CD14-positive monocyte (primary cell): ENCODE results near the gene COG6. TPM values are rescaled to one million over a fixed set of nuclear protein-coding genes. Genes with fewer than 3 reads are reported as not detected.

Experiments used
- DNase-seq, 3 donors: peaks; one replicate each; pipeline ENCODE4 v3.0.0-alpha.2; 2011 to 2022
- H2AFZ ChIP-seq: 2 replicates; pipeline ENCODE4 v1.6.0; 2012; ENCODE audit warnings: mild to moderate bottlenecking, low read depth, low read length, inconsistent platforms; ENCODE audit not compliant: insufficient read depth, poor library complexity, severe bottlenecking
- H3K27ac ChIP-seq, 2 donors: 1 replicate in 1 of 2; 2 replicates in 1 of 2; pipeline ENCODE4 v1.5.1; 2012 to 2013; ENCODE audit warnings: low read length in 2 of 2, control low read depth in 1 of 2, inconsistent platforms in 1 of 2, low read depth in 1 of 2, mild to moderate bottlenecking in 1 of 2
- H3K27me3 ChIP-seq, 2 donors: one replicate each; pipeline versions ENCODE4 v1.6.0 to v1.6.1; 2011 to 2013; ENCODE audit warnings: low read length in 2 of 2; ENCODE audit not compliant: control insufficient read depth in 2 of 2, insufficient read depth in 2 of 2
- H3K36me3 ChIP-seq, 2 donors: replicated peaks in 1 of 2; 1 replicate in 1 of 2; 2 replicates in 1 of 2; pipeline versions ENCODE4 v1.5.1 to v1.6.1; 2012 to 2013; ENCODE audit warnings: low read length in 2 of 2, control low read depth in 1 of 2, inconsistent platforms in 1 of 2, mild to moderate bottlenecking in 1 of 2; ENCODE audit not compliant: insufficient read depth in 2 of 2, control insufficient read depth in 1 of 2
- H3K4me1 ChIP-seq, 2 donors: 1 replicate in 1 of 2; 2 replicates in 1 of 2; pipeline versions ENCODE4 v1.5.1 to v1.6.1; 2012 to 2013; ENCODE audit warnings: low read length in 2 of 2, control low read depth in 1 of 2, inconsistent platforms in 1 of 2, mild to moderate bottlenecking in 1 of 2, moderate library complexity in 1 of 2; ENCODE audit not compliant: insufficient read depth in 2 of 2, control insufficient read depth in 1 of 2
- H3K4me2 ChIP-seq: replicated peaks from 2 replicates; pipeline ENCODE3; 2012; ENCODE audit warnings: low read length, moderate library complexity, mild to moderate bottlenecking; ENCODE audit not compliant: poor library complexity, severe bottlenecking; ENCODE audit errors: extremely low read depth
- H3K4me3 ChIP-seq, 3 experiments: fragments of 200-600 bp in 1 of 3; sonication (generic) in 1 of 3; replicated peaks in 1 of 3; 1 replicate in 2 of 3; 2 replicates in 1 of 3; pipeline ENCODE4 v1.5.1; 2011 to 2013; ENCODE audit warnings: low read length in 3 of 3, mild to moderate bottlenecking in 3 of 3, control low read depth in 2 of 3, low read depth in 2 of 3, inconsistent platforms in 1 of 3, moderate library complexity in 1 of 3
- H3K79me2 ChIP-seq: 2 replicates; pipeline ENCODE4 v1.6.0; 2012; ENCODE audit warnings: mild to moderate bottlenecking, control low read depth, inconsistent platforms, low read length, moderate library complexity; ENCODE audit not compliant: insufficient read depth
- H3K9ac ChIP-seq: 2 replicates; pipeline ENCODE4 v1.6.0; 2017; ENCODE audit warnings: low read length, mild to moderate bottlenecking; ENCODE audit not compliant: insufficient read depth, poor library complexity, severe bottlenecking
- H3K9me3 ChIP-seq, 2 donors: replicated peaks in 1 of 2; 1 replicate in 1 of 2; 2 replicates in 1 of 2; pipeline versions ENCODE4 v1.5.1 to v1.6.1; 2012 to 2013; ENCODE audit warnings: low read length in 2 of 2, control low read depth in 1 of 2; ENCODE audit not compliant: control insufficient read depth in 1 of 2, insufficient read depth in 1 of 2
- H4K20me1 ChIP-seq: 2 replicates; pipeline ENCODE4 v1.6.0; 2012; ENCODE audit warnings: mild to moderate bottlenecking, low read length, control low read depth, moderate library complexity; ENCODE audit not compliant: insufficient read depth
- H3K27ac Mint-ChIP-seq, 7 donors: one replicate each; pipeline ENCODE4 v1.8.0; 2020; ENCODE audit warnings: mild to moderate bottlenecking in 7 of 7, mixed read lengths in 7 of 7, moderate library complexity in 6 of 7, inconsistent platforms in 2 of 7
- H3K27me3 Mint-ChIP-seq, 3 donors: one replicate each; pipeline ENCODE4 v1.8.0; 2021 to 2022; ENCODE audit warnings: low read depth in 3 of 3, mild to moderate bottlenecking in 3 of 3, mixed read lengths in 3 of 3, moderate library complexity in 3 of 3, inconsistent platforms in 1 of 3
- H3K36me3 Mint-ChIP-seq, 2 donors: one replicate each; pipeline ENCODE4 v1.8.0; 2020; ENCODE audit warnings: mixed read lengths in 2 of 2, inconsistent platforms in 1 of 2, mild to moderate bottlenecking in 1 of 2
- H3K4me1 Mint-ChIP-seq: one replicate; pipeline ENCODE4 v1.8.0; 2020; ENCODE audit warnings: mild to moderate bottlenecking, mixed read lengths
- H3K4me3 Mint-ChIP-seq, 2 donors: one replicate each; pipeline ENCODE4 v1.8.0; 2020; ENCODE audit warnings: mild to moderate bottlenecking in 2 of 2, mixed read lengths in 2 of 2, moderate library complexity in 1 of 2
- H3K9me3 Mint-ChIP-seq, 7 donors: one replicate each; pipeline ENCODE4 v1.8.0; 2020 to 2022; ENCODE audit warnings: mixed read lengths in 7 of 7, mild to moderate bottlenecking in 6 of 7, moderate library complexity in 6 of 7, inconsistent platforms in 2 of 7
- WGBS: methylation state at CpG from one replicate; pipeline ENCODE4 v1.1.5; 2013; ENCODE audit warnings: missing lambda C conversion rate; ENCODE audit not compliant: insufficient coverage; 5-methylcytosine and 5-hydroxymethylcytosine counted together
- intact Hi-C, 2 donors: fragments of 100-400 bp; cut with micrococcal nuclease; formaldehyde crosslinking; loops; one replicate each; pipeline versions ENCODE4 v1.15.0 to v1.15.1; 2023
- polyA plus RNA-seq, 3 donors: library from polyadenylated mRNA; depleted of rRNA in 1 of 3; unstranded in 2 of 3; stranded (reverse) in 1 of 3; fragments of 300-500 nt in 2 of 3; fragments of >200 nt in 1 of 3; fragmentation: Illumina TruSeq in 2 of 3; gene quantifications; 1 replicate in 2 of 3; 2 replicates in 1 of 3; pipeline ENCODE4 v1.2.3, GENCODE V29; 2012 to 2021
- TF ChIP-seq, protein P1 (sequence below): fragments of 200-600 bp; IDR thresholded peaks from one replicate; pipeline ENCODE4 v1.8.0; 2022; ENCODE audit warnings: antibody characterized with exemption, mild to moderate bottlenecking

The COG6 gene
- polyA plus RNA-seq, 3 donors = 3.9 to 11.0 (median 8.4) TPM

DNA sequence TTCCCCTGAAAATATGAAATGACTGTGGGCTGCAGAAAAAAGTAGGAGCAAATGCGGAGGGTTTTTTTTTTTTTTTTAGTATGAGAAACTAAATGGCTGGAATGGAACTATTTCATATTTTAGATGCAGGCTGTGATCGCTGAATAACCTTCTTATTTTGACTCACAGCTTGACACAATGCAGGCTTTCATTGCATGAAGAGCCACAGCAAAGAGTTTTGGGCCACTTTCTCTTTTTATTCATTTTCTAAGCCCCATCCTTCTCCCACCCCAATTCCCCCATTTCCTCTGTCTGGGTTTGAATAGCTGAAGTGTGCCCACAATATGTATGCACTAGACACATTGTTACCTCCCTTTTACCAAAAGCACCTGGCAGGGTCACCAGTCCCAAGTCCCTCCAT is 125.9 kb downstream of the COG6 start:
- Histone ChIP-seq H3K27me3 (no peaks in the 10 kb centered on the region), H3K36me3 (no peaks in the 10 kb centered on the region), H2AFZ (no peak overlapping the region), H3K4me2 (no peak overlapping the region), H3K9me3 (no peaks in the 10 kb centered on the region), H3K4me3 (no peak overlapping the region), H4K20me1 (no peaks in the 10 kb centered on the region), H3K9ac (no peak overlapping the region), H3K79me2 (no peaks in the 10 kb centered on the region), H3K27ac (no peak overlapping the region), H3K4me1 (no peaks in the 10 kb centered on the region)
- H3K27ac Mint-ChIP-seq = no peak overlapping the region
- TF ChIP-seq, protein P1, sequence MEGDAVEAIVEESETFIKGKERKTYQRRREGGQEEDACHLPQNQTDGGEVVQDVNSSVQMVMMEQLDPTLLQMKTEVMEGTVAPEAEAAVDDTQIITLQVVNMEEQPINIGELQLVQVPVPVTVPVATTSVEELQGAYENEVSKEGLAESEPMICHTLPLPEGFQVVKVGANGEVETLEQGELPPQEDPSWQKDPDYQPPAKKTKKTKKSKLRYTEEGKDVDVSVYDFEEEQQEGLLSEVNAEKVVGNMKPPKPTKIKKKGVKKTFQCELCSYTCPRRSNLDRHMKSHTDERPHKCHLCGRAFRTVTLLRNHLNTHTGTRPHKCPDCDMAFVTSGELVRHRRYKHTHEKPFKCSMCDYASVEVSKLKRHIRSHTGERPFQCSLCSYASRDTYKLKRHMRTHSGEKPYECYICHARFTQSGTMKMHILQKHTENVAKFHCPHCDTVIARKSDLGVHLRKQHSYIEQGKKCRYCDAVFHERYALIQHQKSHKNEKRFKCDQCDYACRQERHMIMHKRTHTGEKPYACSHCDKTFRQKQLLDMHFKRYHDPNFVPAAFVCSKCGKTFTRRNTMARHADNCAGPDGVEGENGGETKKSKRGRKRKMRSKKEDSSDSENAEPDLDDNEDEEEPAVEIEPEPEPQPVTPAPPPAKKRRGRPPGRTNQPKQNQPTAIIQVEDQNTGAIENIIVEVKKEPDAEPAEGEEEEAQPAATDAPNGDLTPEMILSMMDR = no peak
- no peaks in the 10 kb centered on the region for H3K36me3 Mint-ChIP-seq
- 100% methylated on average over 1 of the region's 2 CpGs for WGBS
- peaks cover 0 to 5% (median 0%) of the 10 kb centered on the region in 7 donors for H3K9me3 Mint-ChIP-seq
- peaks cover 0 to 2% (median 2%) of the 10 kb centered on the region in 3 donors for H3K27me3 Mint-ChIP-seq
- no peaks in the 10 kb centered on the region for H3K4me1 Mint-ChIP-seq
- intact Hi-C loops = no loop called here
- H3K4me3 Mint-ChIP-seq = no peak overlapping the region
- DNase-seq = no peak

DNA sequence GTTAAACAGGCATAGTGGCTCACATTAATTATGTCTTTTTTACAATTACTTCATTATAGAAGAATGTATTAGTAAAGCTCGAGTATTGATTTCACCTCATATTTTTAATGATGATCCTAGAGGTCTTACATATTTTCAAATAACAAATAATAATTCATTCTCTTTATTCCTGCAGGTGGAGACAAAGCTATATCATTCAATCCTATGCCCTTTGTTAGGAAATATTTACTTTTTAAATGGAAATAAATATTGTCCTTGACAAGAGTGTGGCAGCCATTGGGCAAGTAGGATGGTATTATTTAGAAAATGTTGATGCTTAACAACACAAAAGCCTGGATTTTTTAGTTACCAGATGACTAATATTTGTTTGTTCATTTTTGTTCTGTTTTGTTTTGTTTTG is 127.6 kb downstream of the COG6 start:
- H3K4me2 ChIP-seq = no peak overlapping the region
- H3K9me3 ChIP-seq = no peaks in the 10 kb centered on the region
- Mint-ChIP-seq H3K27ac (no peak overlapping the region), H3K4me1 (no peaks in the 10 kb centered on the region), H3K4me3 (no peak overlapping the region), H3K36me3 (no peaks in the 10 kb centered on the region), H3K9me3 (peaks cover 0 to under 1% (median 0%) of the 10 kb centered on the region in 7 donors), H3K27me3 (peaks cover 0 to 2% (median 2%) of the 10 kb centered on the region in 3 donors)
- TF ChIP-seq, protein P1 = no peak
- no CpG with 5 or more reads among the region's 1 CpG for WGBS
- intact Hi-C loops = no loop called here
- no peaks in the 10 kb centered on the region for H3K36me3 ChIP-seq
- no peak overlapping the region for H3K4me3 ChIP-seq
- H3K27ac ChIP-seq = no peak overlapping the region
- H3K4me1 ChIP-seq = no peaks in the 10 kb centered on the region
- H2AFZ ChIP-seq = no peak overlapping the region
- H4K20me1 ChIP-seq = no peaks in the 10 kb centered on the region
- no peaks in the 10 kb centered on the region for H3K79me2 ChIP-seq
- H3K27me3 ChIP-seq = no peaks in the 10 kb centered on the region
- no peak overlapping the region for H3K9ac ChIP-seq
- no peak for DNase-seq
